Mesenchymal stem cell (in vitro differentiated cells and primary cell): ENCODE data around the gene SOSTDC1.

Source experiments
- DNase-seq: peaks from one replicate; pipeline ENCODE4 v3.0.0-alpha.2; 2013
- H2AFZ ChIP-seq: one replicate; pipeline ENCODE4 v1.6.1; 2013; ENCODE audit warnings: low read depth, mild to moderate bottlenecking, control low read depth, inconsistent platforms, low read length, moderate library complexity
- H2AK5ac ChIP-seq: 2 replicates; pipeline ENCODE4 v1.6.1; 2013; ENCODE audit warnings: low read length, moderate library complexity, mild to moderate bottlenecking, inconsistent platforms; ENCODE audit not compliant: severe bottlenecking
- H2BK120ac ChIP-seq: one replicate; pipeline ENCODE4 v1.6.1; 2013; ENCODE audit warnings: low read depth, mild to moderate bottlenecking, inconsistent platforms, low read length, moderate library complexity
- H2BK12ac ChIP-seq, 2 experiments: one replicate each; pipeline ENCODE4 v1.6.1; 2013; ENCODE audit warnings: inconsistent platforms in 2 of 2, low read length in 2 of 2, mild to moderate bottlenecking in 2 of 2, moderate library complexity in 2 of 2, control low read depth in 1 of 2
- H2BK15ac ChIP-seq: one replicate; pipeline ENCODE4 v1.6.1; 2013; ENCODE audit warnings: mild to moderate bottlenecking, low read depth, inconsistent platforms; ENCODE audit not compliant: poor library complexity, severe bottlenecking
- H2BK5ac ChIP-seq: 2 replicates; pipeline ENCODE4 v1.6.1; 2013; ENCODE audit warnings: low read depth, mild to moderate bottlenecking, low read length, control low read depth, inconsistent platforms; ENCODE audit not compliant: poor library complexity, severe bottlenecking
- H3K14ac ChIP-seq, 2 experiments: one replicate each; pipeline ENCODE4 v1.6.1; 2013; ENCODE audit warnings: inconsistent platforms in 2 of 2, low read length in 2 of 2, control low read depth in 1 of 2, mild to moderate bottlenecking in 1 of 2, moderate library complexity in 1 of 2
- H3K18ac ChIP-seq, 2 experiments: one replicate each; pipeline ENCODE4 v1.6.1; 2013; ENCODE audit warnings: inconsistent platforms in 2 of 2, low read length in 2 of 2, control low read depth in 1 of 2, low read depth in 1 of 2, mild to moderate bottlenecking in 1 of 2
- H3K23ac ChIP-seq, 2 experiments: one replicate each; pipeline ENCODE4 v1.6.1; 2013; ENCODE audit warnings: inconsistent platforms in 2 of 2, low read length in 2 of 2, mild to moderate bottlenecking in 2 of 2, moderate library complexity in 2 of 2, control low read depth in 1 of 2
- H3K27ac ChIP-seq: 2 replicates; pipeline ENCODE4 v1.5.1; 2013; ENCODE audit warnings: mild to moderate bottlenecking, moderate library complexity, low read length, control low read depth, inconsistent platforms; ENCODE audit not compliant: poor library complexity, severe bottlenecking
- H3K27me3 ChIP-seq, 2 experiments: 2 replicates each; pipeline versions ENCODE4 v1.6.1 to v1.7.0; 2013; ENCODE audit warnings: low read length in 2 of 2, mild to moderate bottlenecking in 2 of 2, moderate library complexity in 2 of 2, control low read depth in 1 of 2, inconsistent platforms in 1 of 2; ENCODE audit not compliant: control insufficient read depth in 1 of 2, insufficient read depth in 1 of 2
- H3K36me3 ChIP-seq, 2 experiments: 2 replicates each; pipeline versions ENCODE4 v1.6.1 to v1.7.0; 2013; ENCODE audit warnings: low read length in 2 of 2, control low read depth in 1 of 2, inconsistent platforms in 1 of 2, low read depth in 1 of 2, mild to moderate bottlenecking in 1 of 2; ENCODE audit not compliant: insufficient read depth in 2 of 2, control insufficient read depth in 1 of 2
- H3K4ac ChIP-seq, 2 experiments: one replicate each; pipeline ENCODE4 v1.6.1; 2013; ENCODE audit warnings: inconsistent platforms in 2 of 2, low read length in 2 of 2, mild to moderate bottlenecking in 2 of 2, moderate library complexity in 2 of 2, control low read depth in 1 of 2, low read depth in 1 of 2
- H3K4me1 ChIP-seq: 2 replicates; pipeline ENCODE4 v1.6.1; 2013; ENCODE audit warnings: low read depth, low read length, control low read depth; ENCODE audit not compliant: control insufficient read depth, insufficient read depth
- H3K4me2 ChIP-seq: 2 replicates; pipeline ENCODE4 v1.6.1; 2013; ENCODE audit warnings: low read length, mild to moderate bottlenecking, inconsistent platforms; ENCODE audit not compliant: poor library complexity, severe bottlenecking
- H3K4me3 ChIP-seq, 2 experiments: 2 replicates each; pipeline versions ENCODE4 v1.5.1 to v1.7.0; 2013; ENCODE audit warnings: low read length in 2 of 2, mild to moderate bottlenecking in 2 of 2, control low read depth in 1 of 2, low read depth in 1 of 2; ENCODE audit not compliant: insufficient read depth in 1 of 2
- H3K79me1 ChIP-seq: replicated peaks from 2 replicates; pipeline ENCODE4 v1.6.1; 2013; ENCODE audit warnings: mild to moderate bottlenecking, control low read depth, low read length, inconsistent platforms; ENCODE audit not compliant: poor library complexity, severe bottlenecking
- H3K9ac ChIP-seq: 2 replicates; pipeline ENCODE4 v1.7.0; 2013; ENCODE audit warnings: mild to moderate bottlenecking, low read length, moderate library complexity
- H3K9me3 ChIP-seq: 2 replicates; pipeline ENCODE4 v1.7.0; 2013; ENCODE audit warnings: mild to moderate bottlenecking, low read length; ENCODE audit not compliant: control insufficient read depth
- H4K8ac ChIP-seq: one replicate; pipeline ENCODE4 v1.6.1; 2013; ENCODE audit warnings: inconsistent platforms, mild to moderate bottlenecking, low read length, moderate library complexity
- H4K91ac ChIP-seq: one replicate; pipeline ENCODE4 v1.6.1; 2013; ENCODE audit warnings: mild to moderate bottlenecking, low read length, inconsistent platforms
- WGBS: methylation state at CpG from one replicate; pipeline ENCODE4 v1.1.7; 2013; ENCODE audit warnings: mixed read lengths; 5-methylcytosine and 5-hydroxymethylcytosine counted together

Gene SOSTDC1

GRCh38 chr7:16428182-16428581 lies 37.4 kb downstream of the SOSTDC1 start:
- Histone ChIP-seq H3K4ac (no peak overlapping the region), H3K4me2 (no peak overlapping the region), H4K8ac (no peak overlapping the region)

GRCh38 chr7:16423761-16424160 lies 41.8 kb downstream of the SOSTDC1 start:
- Histone ChIP-seq H3K23ac (no peak overlapping the region), H2AK5ac (no peak overlapping the region), H3K9ac (no peak overlapping the region), H3K18ac (no peak overlapping the region), H3K4me1 (peaks cover 10% of the 10 kb centered on the region), H2BK15ac (no peak overlapping the region), H3K4me3 (no peak overlapping the region), H2BK5ac (no peak overlapping the region), H2BK12ac (no peak overlapping the region), H4K8ac (no peak overlapping the region), H3K4me2 (no peak overlapping the region), H3K27ac (no peak overlapping the region), H2AFZ (no peak overlapping the region), H4K91ac (no peak overlapping the region), H3K36me3 (no peaks in the 10 kb centered on the region), H3K4ac (no peak overlapping the region), H2BK120ac (no peak overlapping the region), H3K9me3 (no peaks in the 10 kb centered on the region), H3K14ac (no peak overlapping the region), H3K27me3 (no peaks in the 10 kb centered on the region), H3K79me1 (peaks cover 8% of the 10 kb centered on the region)
- no CpG with 5 or more reads among the region's 1 CpG for WGBS
- DNase-seq = no peak

More at GRCh38 chr7:16428182-16428581, 37.4 kb downstream of the SOSTDC1 start:
- no peak overlapping the region for H2AFZ ChIP-seq
- H3K14ac ChIP-seq = no peak overlapping the region
- H3K36me3 ChIP-seq = no peaks in the 10 kb centered on the region
- no peak overlapping the region for H2BK15ac ChIP-seq
- H3K9me3 ChIP-seq = no peaks in the 10 kb centered on the region
- no peak overlapping the region for H3K9ac ChIP-seq
- H3K18ac ChIP-seq = no peak overlapping the region
- no peak overlapping the region for H2BK12ac ChIP-seq
- H2BK5ac ChIP-seq = no peak overlapping the region
- H3K27ac ChIP-seq = no peak overlapping the region
- H3K23ac ChIP-seq = no peak overlapping the region
- H3K4me3 ChIP-seq = no peak overlapping the region
- H3K27me3 ChIP-seq = no peaks in the 10 kb centered on the region
- H2AK5ac ChIP-seq = no peak overlapping the region
- no peak for DNase-seq
- no peak overlapping the region for H2BK120ac ChIP-seq
- H3K4me1 ChIP-seq = peaks cover 2% of the 10 kb centered on the region
- no peaks in the 10 kb centered on the region for H3K79me1 ChIP-seq
- no peak overlapping the region for H4K91ac ChIP-seq

GRCh38 chr7:16422917-16423316 lies 42.6 kb downstream of the SOSTDC1 start:
- H2BK120ac ChIP-seq = no peak overlapping the region
- no peak overlapping the region for H3K4ac ChIP-seq
- no peaks in the 10 kb centered on the region for H3K27me3 ChIP-seq
- no peak overlapping the region for H2BK12ac ChIP-seq
- no peak overlapping the region for H3K27ac ChIP-seq
- no peak overlapping the region for H3K4me2 ChIP-seq
- H3K4me1 ChIP-seq = peaks cover 10% of the 10 kb centered on the region
- no peaks in the 10 kb centered on the region for H3K9me3 ChIP-seq
- H3K18ac ChIP-seq = peak overlapping the region in 1 of 2 experiments; percentile 24
- peak overlapping the region; percentile 24 for H4K8ac ChIP-seq
- no peaks in the 10 kb centered on the region for H3K36me3 ChIP-seq
- 100% methylated on average over 3 of the region's 3 CpGs for WGBS
- peak overlapping the region; percentile 40 for H2BK15ac ChIP-seq
- no peak overlapping the region for H2BK5ac ChIP-seq
- no peak overlapping the region for H3K23ac ChIP-seq
- H3K4me3 ChIP-seq = no peak overlapping the region
- H2AK5ac ChIP-seq = peak overlapping the region; percentile 80
- DNase-seq = no peak
- no peak overlapping the region for H2AFZ ChIP-seq
- H3K9ac ChIP-seq = no peak overlapping the region
- no peak overlapping the region for H3K14ac ChIP-seq
- H3K79me1 ChIP-seq = peaks cover 11% of the 10 kb centered on the region
- no peak overlapping the region for H4K91ac ChIP-seq

GRCh38 chr7:16422103-16422435 lies 43.5 kb downstream of the SOSTDC1 start:
- H3K4me3 ChIP-seq = peak overlapping the region in 1 of 2 experiments; percentile 82
- no peak overlapping the region for H3K18ac ChIP-seq
- no peak overlapping the region for H3K23ac ChIP-seq
- H3K14ac ChIP-seq = no peak overlapping the region
- H3K36me3 ChIP-seq = no peaks in the 10 kb centered on the region
- peak; percentile 33 for DNase-seq
- H3K4me2 ChIP-seq = no peak overlapping the region
- no peak overlapping the region for H4K91ac ChIP-seq
- peak overlapping the region; percentile 91 for H3K9ac ChIP-seq
- H3K27me3 ChIP-seq = no peaks in the 10 kb centered on the region
- no CpG with 5 or more reads among the region's 1 CpG for WGBS
- H2BK120ac ChIP-seq = no peak overlapping the region
- no peak overlapping the region for H2BK12ac ChIP-seq
- H3K4ac ChIP-seq = no peak overlapping the region
- peak overlapping the region; percentile 99 for H3K27ac ChIP-seq
- no peak overlapping the region for H2AK5ac ChIP-seq
- no peak overlapping the region for H4K8ac ChIP-seq
- peaks cover 11% of the 10 kb centered on the region for H3K79me1 ChIP-seq
- no peak overlapping the region for H2AFZ ChIP-seq
- no peak overlapping the region for H2BK15ac ChIP-seq
- H3K4me1 ChIP-seq = peaks cover 10% of the 10 kb centered on the region
- no peaks in the 10 kb centered on the region for H3K9me3 ChIP-seq
- no peak overlapping the region for H2BK5ac ChIP-seq
